ENCODE data around the gene NSL1.

DNA sequence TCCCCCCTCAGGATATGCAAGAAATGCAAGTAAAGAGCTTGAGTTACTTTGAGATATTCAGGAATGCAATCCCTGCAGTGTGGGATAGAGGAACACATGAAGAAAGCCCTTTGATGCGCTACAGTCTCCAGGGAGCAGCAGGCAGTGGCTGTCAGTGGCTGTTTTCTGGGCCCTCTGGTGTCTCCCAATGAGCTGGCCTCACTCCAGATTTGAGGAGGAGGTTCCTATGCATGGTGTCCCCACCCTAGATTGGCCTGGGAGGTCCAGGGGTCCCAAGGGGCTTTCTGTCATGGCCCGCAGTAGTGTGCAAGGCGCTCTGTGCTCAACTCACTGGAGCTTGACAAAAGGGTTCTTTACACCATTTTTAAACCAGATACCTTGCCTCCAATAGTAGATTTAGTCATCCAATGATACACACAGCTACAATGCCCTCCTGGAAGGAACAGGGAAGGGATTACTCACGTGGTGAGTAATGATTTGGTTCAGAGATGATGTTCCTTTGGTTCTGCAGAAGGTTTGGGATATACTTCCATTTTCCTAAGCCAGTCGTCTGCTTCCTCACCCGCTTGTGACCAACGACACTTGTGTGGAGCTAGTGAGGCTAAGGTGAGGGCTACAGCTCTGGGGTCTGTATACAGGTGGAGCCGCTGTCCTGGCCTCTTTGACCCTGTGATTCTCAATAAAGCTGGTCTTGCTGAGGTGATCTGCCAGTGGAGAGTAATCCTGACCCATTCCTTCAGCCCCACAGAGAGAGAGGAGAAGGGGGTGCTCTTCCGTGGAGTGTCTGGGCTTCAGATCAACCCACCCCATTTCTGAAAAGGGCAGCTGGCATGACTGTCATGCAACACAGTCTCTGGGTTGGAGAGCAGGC, 98.6 kb downstream of the NSL1 start:
- TF ChIP-seq, protein P1, sequence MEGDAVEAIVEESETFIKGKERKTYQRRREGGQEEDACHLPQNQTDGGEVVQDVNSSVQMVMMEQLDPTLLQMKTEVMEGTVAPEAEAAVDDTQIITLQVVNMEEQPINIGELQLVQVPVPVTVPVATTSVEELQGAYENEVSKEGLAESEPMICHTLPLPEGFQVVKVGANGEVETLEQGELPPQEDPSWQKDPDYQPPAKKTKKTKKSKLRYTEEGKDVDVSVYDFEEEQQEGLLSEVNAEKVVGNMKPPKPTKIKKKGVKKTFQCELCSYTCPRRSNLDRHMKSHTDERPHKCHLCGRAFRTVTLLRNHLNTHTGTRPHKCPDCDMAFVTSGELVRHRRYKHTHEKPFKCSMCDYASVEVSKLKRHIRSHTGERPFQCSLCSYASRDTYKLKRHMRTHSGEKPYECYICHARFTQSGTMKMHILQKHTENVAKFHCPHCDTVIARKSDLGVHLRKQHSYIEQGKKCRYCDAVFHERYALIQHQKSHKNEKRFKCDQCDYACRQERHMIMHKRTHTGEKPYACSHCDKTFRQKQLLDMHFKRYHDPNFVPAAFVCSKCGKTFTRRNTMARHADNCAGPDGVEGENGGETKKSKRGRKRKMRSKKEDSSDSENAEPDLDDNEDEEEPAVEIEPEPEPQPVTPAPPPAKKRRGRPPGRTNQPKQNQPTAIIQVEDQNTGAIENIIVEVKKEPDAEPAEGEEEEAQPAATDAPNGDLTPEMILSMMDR (IDR thresholded peaks at IDR 0.05), result no peak
- no peak for TF ChIP-seq EZH2 (IDR thresholded peaks at IDR 0.05; ENCODE audit: borderline replicate concordance, insufficient read depth, low read depth, low read length, poor library complexity, severe bottlenecking)

Measured in B cell (primary cell).